ENCODE measurements around the gene KLRC4. TPM values are rescaled to one million over a fixed set of nuclear protein-coding genes. Genes with fewer than 3 reads are reported as not detected.
A peak's percentile ranks its signal among the peaks of the same experiment; 100 is the strongest.
"Not testable (repeated sequence)": the region's sequence is repeated elsewhere in the genome, so short reads cannot be mapped to it uniquely, and the experiment has no call there.

KLRC4 gene
- total and polyA plus RNA-seq, 10 donors, result 0.22 to 14.6 (median 5.4) TPM

- Histone ChIP-seq H3K4me3 (peak overlapping the region in 1 of 8 donors; percentile 33), H3K27me3 (replicated peaks in 1 of 7) (no peaks in the 10 kb centered on the region), H3K9me3 (no peaks in the 10 kb centered on the region), H3K36me3 (no peaks in the 10 kb centered on the region), H3K4me1 (peaks cover 0 to 54% (median 21%) of the 10 kb centered on the region in 6 donors), H3K27ac (peak overlapping the region in 7 of 8 donors; percentile 30 to 75 (median 45))
- TF ChIP-seq POLR2AphosphoS5 (IDR thresholded peaks at IDR 0.05), result no peak
- TF ChIP-seq CTCF (IDR thresholded peaks at IDR 0.05 in 8 of 11, conservative IDR thresholded peaks at IDR 0.05 in 3 of 11), result no peak
- no peak for TF ChIP-seq POLR2A (IDR thresholded peaks at IDR 0.05)
- DNase-seq, result no peak
- intact Hi-C loops (cut with DNase I; ENCODE audit: low total_unique reads), result no loop called here
- WGBS, 5 donors, result 20 to 40% (median 30%) methylated on average over 6 of the region's 6 CpGs
These were observed 14.1 kb downstream of the KLRC4 start for GRCh38 chr12:10395390-10395998.

GRCh38 chr12:10394531-10395152 lies 14.9 kb downstream of the KLRC4 start:
- H3K27me3 ChIP-seq (replicated peaks in 1 of 7); H3K4me3 ChIP-seq; DNase-seq; H3K9me3 ChIP-seq; H3K36me3 ChIP-seq; intact Hi-C loops (cut with DNase I; ENCODE audit: low total_unique reads): not testable (repeated sequence)
- Histone ChIP-seq H3K4me1 (peaks cover 0 to 54% (median 21%) of the 10 kb centered on the region in 6 donors), H3K27ac (peak overlapping the region in 7 of 8 donors; percentile 30 to 75 (median 45))
- peak in 1 of 3 donors; percentile 21 for TF ChIP-seq POLR2AphosphoS5 (IDR thresholded peaks at IDR 0.05)
- 65 to 80% (median 74%) methylated on average over 11 of the region's 11 CpGs for WGBS, 5 donors

- intact Hi-C loops (cut with DNase I; ENCODE audit: low total_unique reads), result no loop called here
- DNase-seq, result no peak
- Histone ChIP-seq H3K36me3 (no peaks in the 10 kb centered on the region), H3K27me3 (replicated peaks in 1 of 7) (no peaks in the 10 kb centered on the region), H3K9me3 (no peaks in the 10 kb centered on the region), H3K4me1 (peaks cover 0 to 54% (median 21%) of the 10 kb centered on the region in 6 donors), H3K4me3 (no peak overlapping the region), H3K27ac (peak overlapping the region in 4 of 8 donors; percentile 41 to 75 (median 54))
- WGBS, 5 donors, result 50 to 69% (median 50%) methylated on average over 3 of the region's 3 CpGs
- TF ChIP-seq CTCF (IDR thresholded peaks at IDR 0.05 in 8 of 11, conservative IDR thresholded peaks at IDR 0.05 in 3 of 11) (no peak), POLR2A (IDR thresholded peaks at IDR 0.05) (no peak), POLR2AphosphoS5 (IDR thresholded peaks at IDR 0.05) (no peak)
These were observed 16.3 kb downstream of the KLRC4 start for GRCh38 chr12:10393291-10393690.

GRCh38 chr12:10392394-10392930 lies 17.1 kb downstream of the KLRC4 start:
- peak overlapping the region in 6 of 8 donors; percentile 3 to 75 (median 43) for H3K27ac ChIP-seq
- peaks cover 0 to 54% (median 21%) of the 10 kb centered on the region in 6 donors for H3K4me1 ChIP-seq
- no peak for TF ChIP-seq POLR2A (IDR thresholded peaks at IDR 0.05)
- TF ChIP-seq POLR2AphosphoS5 (IDR thresholded peaks at IDR 0.05), result peak in 1 of 3 donors; percentile 72
- no peaks in the 10 kb centered on the region for H3K27me3 ChIP-seq (replicated peaks in 1 of 7)
- no peaks in the 10 kb centered on the region for H3K36me3 ChIP-seq
- DNase-seq, result no peak
- no peak overlapping the region for H3K4me3 ChIP-seq
- intact Hi-C loops (cut with DNase I; ENCODE audit: low total_unique reads), result no loop called here
- H3K9me3 ChIP-seq, result no peaks in the 10 kb centered on the region
- WGBS, 5 donors, result 16 to 25% (median 24%) methylated on average over 7 of the region's 7 CpGs

- H3K4me3 ChIP-seq; H3K9me3 ChIP-seq; intact Hi-C loops (cut with DNase I; ENCODE audit: low total_unique reads); H3K27me3 ChIP-seq (replicated peaks in 1 of 7); DNase-seq; H3K36me3 ChIP-seq: not testable (repeated sequence)
- H3K27ac ChIP-seq, result peak overlapping the region in 3 of 8 donors; percentile 42 to 75 (median 67)
- peaks cover 0 to 44% (median 20%) of the 10 kb centered on the region in 6 donors for H3K4me1 ChIP-seq
- WGBS, 5 donors, result 81 to 94% (median 87%) methylated on average over 7 of the region's 7 CpGs
These were observed 18.6 kb downstream of the KLRC4 start for GRCh38 chr12:10390991-10391390.
